HepG2 (cell line): Measurements from ENCODE around the gene ZNF48. TPM values are rescaled to one million over a fixed set of nuclear protein-coding genes. Genes with fewer than 3 reads are reported as not detected.

Experiments used
- CBX5 ChIP-seq: sonication (generic); formaldehyde crosslinking; IDR thresholded peaks from 2 replicates; pipeline ENCODE4 v1.4.0; 2020; ENCODE audit warnings: missing genetic modification reagents, borderline replicate concordance
- HDAC2 ChIP-seq: sonication (generic); formaldehyde crosslinking; IDR thresholded peaks from 2 replicates; pipeline ENCODE4 v1.4.0; 2020; ENCODE audit warnings: missing genetic modification reagents
- HNRNPUL1 ChIP-seq: fragments of 200-400 bp; formaldehyde crosslinking; IDR thresholded peaks from 2 replicates; pipeline ENCODE4 v1.6.1; 2017; ENCODE audit warnings: low read depth, mild to moderate bottlenecking, low read length, moderate library complexity
- KAT8 ChIP-seq: IDR thresholded peaks from 2 replicates; pipeline ENCODE4 v1.6.1; 2016; ENCODE audit warnings: missing genetic modification reagents, missing compliant biosample characterization
- MAFF ChIP-seq: IDR thresholded peaks from 2 replicates; pipeline ENCODE4 v1.6.1; 2011; ENCODE audit warnings: low read depth, low read length, improper control_type of control experiment
- NBN ChIP-seq: fragments of 450-650 bp; conservative IDR thresholded peaks from 2 replicates; pipeline ENCODE4 v1.6.1; 2017
- NFIC ChIP-seq: IDR thresholded peaks from 2 replicates; pipeline ENCODE4 v1.6.1; 2012; ENCODE audit warnings: mild to moderate bottlenecking, low read length, inconsistent platforms
- PAX8 ChIP-seq: sonication (generic); formaldehyde crosslinking; IDR thresholded peaks from 2 replicates; pipeline ENCODE4 v1.8.0; 2022; ENCODE audit warnings: mild to moderate bottlenecking, missing genetic modification reagents, borderline replicate concordance
- POLR2G ChIP-seq: fragments of 200-400 bp; formaldehyde crosslinking; IDR thresholded peaks from 2 replicates; pipeline ENCODE4 v1.6.1; 2018; ENCODE audit warnings: mild to moderate bottlenecking, low read depth, low read length, moderate library complexity
- SALL2 ChIP-seq: sonication (generic); formaldehyde crosslinking; IDR thresholded peaks from 2 replicates; pipeline ENCODE4 v1.8.1; 2023; ENCODE audit warnings: mild to moderate bottlenecking, missing genetic modification reagents, inconsistent platforms
- SAP130 ChIP-seq: IDR thresholded peaks from 2 replicates; pipeline ENCODE4 v1.6.1; 2016; ENCODE audit warnings: low read depth
- SIX4 ChIP-seq: sonication (generic); formaldehyde crosslinking; IDR thresholded peaks from 2 replicates; pipeline ENCODE4 v1.4.0; 2020; ENCODE audit warnings: missing genetic modification reagents
- SOX13 ChIP-seq, 3 experiments: fragments of 450-650 bp in 1 of 3; sonication (generic) in 1 of 3; formaldehyde crosslinking in 1 of 3; IDR thresholded peaks in 2 of 3; conservative IDR thresholded peaks in 1 of 3; 2 replicates each; pipeline versions ENCODE4 v1.5.0 to v1.6.1; 2016 to 2020; ENCODE audit warnings: antibody characterized with exemption in 1 of 3, mild to moderate bottlenecking in 1 of 3, missing compliant biosample characterization in 1 of 3, missing genetic modification reagents in 1 of 3, moderate library complexity in 1 of 3
- SP5 ChIP-seq: IDR thresholded peaks from 2 replicates; pipeline ENCODE4 v1.6.1; 2016; ENCODE audit warnings: low read depth, borderline replicate concordance
- SSRP1 ChIP-seq: IDR thresholded peaks from 2 replicates; pipeline ENCODE4 v1.6.1; 2016; ENCODE audit warnings: control low read depth
- TARDBP ChIP-seq: sonication (generic); formaldehyde crosslinking; IDR thresholded peaks from 2 replicates; pipeline ENCODE4 v1.8.0; 2022; ENCODE audit warnings: mild to moderate bottlenecking, missing genetic modification reagents
- ZNF124 ChIP-seq: sonication (generic); formaldehyde crosslinking; IDR thresholded peaks from 2 replicates; pipeline ENCODE4 v1.4.0; 2020; ENCODE audit warnings: missing genetic modification reagents
- ZNF354B ChIP-seq: sonication (generic); formaldehyde crosslinking; IDR thresholded peaks from 2 replicates; pipeline ENCODE4 v1.8.0; 2022; ENCODE audit warnings: mild to moderate bottlenecking, missing genetic modification reagents
- ZNF451 ChIP-seq: sonication (generic); formaldehyde crosslinking; IDR thresholded peaks from 2 replicates; pipeline ENCODE4 v1.5.0; 2020; ENCODE audit warnings: mild to moderate bottlenecking, missing genetic modification reagents
- ZNF567 ChIP-seq: sonication (generic); formaldehyde crosslinking; IDR thresholded peaks from 2 replicates; pipeline ENCODE4 v1.8.1; 2023; ENCODE audit warnings: mild to moderate bottlenecking, missing genetic modification reagents, borderline replicate concordance
- ZNF570 ChIP-seq: sonication (generic); formaldehyde crosslinking; IDR thresholded peaks from 2 replicates; pipeline ENCODE4 v1.4.0; 2020; ENCODE audit warnings: mild to moderate bottlenecking, missing genetic modification reagents, borderline replicate concordance
- ZNF703 ChIP-seq: sonication (generic); formaldehyde crosslinking; IDR thresholded peaks from 2 replicates; pipeline ENCODE4 v1.5.1; 2020; ENCODE audit warnings: missing genetic modification reagents, mild to moderate bottlenecking, moderate library complexity, borderline replicate concordance
- ZNF780A ChIP-seq: sonication (generic); formaldehyde crosslinking; IDR thresholded peaks from 2 replicates; pipeline ENCODE4 v1.8.0; 2022; ENCODE audit warnings: mild to moderate bottlenecking, missing genetic modification reagents, moderate library complexity
- ZNF782 ChIP-seq: sonication (generic); formaldehyde crosslinking; IDR thresholded peaks from 2 replicates; pipeline ENCODE4 v1.4.0; 2020; ENCODE audit warnings: missing genetic modification reagents, mild to moderate bottlenecking, borderline replicate concordance
- polyA plus RNA-seq, 8 experiments: library from polyadenylated mRNA; depleted of rRNA in 3 of 8; stranded (reverse) in 7 of 8; unstranded in 1 of 8; fragments of >200 nt; fragmentation: Illumina TruSeq in 4 of 8; extraction: Trizol in 4 of 8; gene quantifications; 2 replicates each; pipeline versions ENCODE4 v1.2.1 to v1.2.3, GENCODE V29; 2011 to 2016; ENCODE audit warnings: low read depth in 4 of 8, missing spikeins in 1 of 8, mixed read lengths in 1 of 8; ENCODE audit not compliant: insufficient read depth in 1 of 8
- total RNA-seq, 5 experiments: library from RNA; depleted of rRNA; stranded (reverse); fragments of >200 nt; fragmentation: Illumina TruSeq; extraction: Trizol; gene quantifications; 2 replicates each; pipeline ENCODE4 v1.2.3, GENCODE V29; 2016; ENCODE audit warnings: low read depth in 1 of 5
- TF ChIP-seq, protein P1 (sequence below): sonication (generic); formaldehyde crosslinking; IDR thresholded peaks from 2 replicates; pipeline ENCODE4 v1.5.1; 2020; ENCODE audit warnings: mild to moderate bottlenecking, missing genetic modification reagents, borderline replicate concordance
- TF ChIP-seq, protein P2 (sequence below): sonication (generic); formaldehyde crosslinking; IDR thresholded peaks from 2 replicates; pipeline ENCODE4 v1.4.0; 2020; ENCODE audit warnings: missing genetic modification reagents, borderline replicate concordance
- TF ChIP-seq, protein P3 (sequence below): IDR thresholded peaks from 2 replicates; pipeline ENCODE4 v1.6.1; 2016; ENCODE audit warnings: mild to moderate bottlenecking

Gene ZNF48
- total and polyA plus RNA-seq, 2 of the 13 experiments (the other 11 are each of a cell fraction or from before 2014, with no cell fraction given) = 9.9 to 12.3 TPM

DNA sequence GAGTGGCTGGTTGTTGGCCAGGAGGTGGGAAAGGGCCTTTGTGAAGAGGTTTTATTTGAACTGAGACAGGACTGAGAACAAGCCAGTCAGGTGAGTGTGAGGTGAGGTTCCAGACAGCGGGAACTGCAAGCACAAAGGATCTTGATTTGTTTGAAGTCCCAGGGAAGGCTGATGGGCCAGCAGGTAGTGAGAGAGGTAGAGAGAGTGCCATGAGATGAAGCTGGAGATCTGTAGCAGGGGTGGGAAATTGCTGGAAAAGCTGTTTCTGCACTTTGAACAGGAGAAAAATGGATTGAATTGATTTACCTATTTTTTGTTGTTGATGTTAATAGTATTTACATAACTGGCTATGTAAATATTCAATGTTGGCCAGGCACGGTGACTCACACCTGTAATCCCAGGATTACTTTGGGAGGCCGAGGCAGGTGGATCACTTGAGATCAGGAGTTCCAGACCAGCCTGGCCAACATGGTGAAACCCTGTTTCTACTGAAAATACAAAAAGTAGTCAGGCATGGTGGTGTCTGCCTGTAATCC lies 42.4 kb downstream of the ZNF48 start (continued):
- TF ChIP-seq, protein P1, sequence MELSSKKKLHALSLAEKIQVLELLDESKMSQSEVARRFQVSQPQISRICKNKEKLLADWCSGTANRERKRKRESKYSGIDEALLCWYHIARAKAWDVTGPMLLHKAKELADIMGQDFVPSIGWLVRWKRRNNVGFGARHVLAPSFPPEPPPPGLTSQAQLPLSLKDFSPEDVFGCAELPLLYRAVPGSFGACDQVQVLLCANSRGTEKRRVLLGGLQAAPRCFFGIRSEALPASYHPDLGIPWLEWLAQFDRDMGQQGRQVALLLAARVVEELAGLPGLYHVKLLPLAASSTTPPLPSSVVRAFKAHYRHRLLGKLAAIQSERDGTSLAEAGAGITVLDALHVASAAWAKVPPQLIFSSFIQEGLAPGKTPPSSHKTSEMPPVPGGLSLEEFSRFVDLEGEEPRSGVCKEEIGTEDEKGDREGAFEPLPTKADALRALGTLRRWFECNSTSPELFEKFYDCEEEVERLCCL (CRISPR knock-in tag) = 0 out of 2 replicates have a peak, but pooled peaks have one; percentile 45
- peak; percentile 40; the same call in 1 of the 2 replicates for TF ChIP-seq SOX13 (IDR thresholded peaks at IDR 0.05)
- TF ChIP-seq SOX13 (CRISPR knock-in tag; conservative IDR thresholded peaks at IDR 0.05 in 1 of 2, IDR thresholded peaks at IDR 0.05 in 1 of 2) = peak in 1 of 2 experiments; percentile 65; a peak in 2 of 4 replicates
- TF ChIP-seq TARDBP = no peak
- no peak for TF ChIP-seq ZNF451 (CRISPR knock-in tag)
- no peak for TF ChIP-seq CBX5 (CRISPR knock-in tag)
- TF ChIP-seq KAT8 = peak; percentile 38; the same call in 1 of the 2 replicates
- TF ChIP-seq ZNF124 (CRISPR knock-in tag) = no peak
- TF ChIP-seq SIX4 = no peak
- TF ChIP-seq MAFF = no peak
- TF ChIP-seq, protein P2, sequence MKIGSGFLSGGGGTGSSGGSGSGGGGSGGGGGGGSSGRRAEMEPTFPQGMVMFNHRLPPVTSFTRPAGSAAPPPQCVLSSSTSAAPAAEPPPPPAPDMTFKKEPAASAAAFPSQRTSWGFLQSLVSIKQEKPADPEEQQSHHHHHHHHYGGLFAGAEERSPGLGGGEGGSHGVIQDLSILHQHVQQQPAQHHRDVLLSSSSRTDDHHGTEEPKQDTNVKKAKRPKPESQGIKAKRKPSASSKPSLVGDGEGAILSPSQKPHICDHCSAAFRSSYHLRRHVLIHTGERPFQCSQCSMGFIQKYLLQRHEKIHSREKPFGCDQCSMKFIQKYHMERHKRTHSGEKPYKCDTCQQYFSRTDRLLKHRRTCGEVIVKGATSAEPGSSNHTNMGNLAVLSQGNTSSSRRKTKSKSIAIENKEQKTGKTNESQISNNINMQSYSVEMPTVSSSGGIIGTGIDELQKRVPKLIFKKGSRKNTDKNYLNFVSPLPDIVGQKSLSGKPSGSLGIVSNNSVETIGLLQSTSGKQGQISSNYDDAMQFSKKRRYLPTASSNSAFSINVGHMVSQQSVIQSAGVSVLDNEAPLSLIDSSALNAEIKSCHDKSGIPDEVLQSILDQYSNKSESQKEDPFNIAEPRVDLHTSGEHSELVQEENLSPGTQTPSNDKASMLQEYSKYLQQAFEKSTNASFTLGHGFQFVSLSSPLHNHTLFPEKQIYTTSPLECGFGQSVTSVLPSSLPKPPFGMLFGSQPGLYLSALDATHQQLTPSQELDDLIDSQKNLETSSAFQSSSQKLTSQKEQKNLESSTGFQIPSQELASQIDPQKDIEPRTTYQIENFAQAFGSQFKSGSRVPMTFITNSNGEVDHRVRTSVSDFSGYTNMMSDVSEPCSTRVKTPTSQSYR (CRISPR knock-in tag) = no peak
- TF ChIP-seq ZNF703 (CRISPR knock-in tag) = no peak
- TF ChIP-seq SP5 (CRISPR knock-in tag) = peak; percentile 18; the same call in 1 of the 2 replicates
- 0 out of 2 replicates have a peak, but pooled peaks have one; percentile 59 for TF ChIP-seq SSRP1 (CRISPR knock-in tag)
- no peak for TF ChIP-seq HNRNPUL1
- TF ChIP-seq ZNF354B (CRISPR knock-in tag) = no peak
- TF ChIP-seq POLR2G = no peak
- peak; percentile 34; the same call in 1 of the 2 replicates for TF ChIP-seq ZNF782 (CRISPR knock-in tag)
- no peak for TF ChIP-seq ZNF567
- TF ChIP-seq NFIC = peak; percentile 45; the same call in 1 of the 2 replicates
- TF ChIP-seq PAX8 (CRISPR knock-in tag) = no peak
- peak; percentile 74 for TF ChIP-seq HDAC2
- peak; percentile 53 for TF ChIP-seq SAP130 (CRISPR knock-in tag)
- TF ChIP-seq, protein P3, sequence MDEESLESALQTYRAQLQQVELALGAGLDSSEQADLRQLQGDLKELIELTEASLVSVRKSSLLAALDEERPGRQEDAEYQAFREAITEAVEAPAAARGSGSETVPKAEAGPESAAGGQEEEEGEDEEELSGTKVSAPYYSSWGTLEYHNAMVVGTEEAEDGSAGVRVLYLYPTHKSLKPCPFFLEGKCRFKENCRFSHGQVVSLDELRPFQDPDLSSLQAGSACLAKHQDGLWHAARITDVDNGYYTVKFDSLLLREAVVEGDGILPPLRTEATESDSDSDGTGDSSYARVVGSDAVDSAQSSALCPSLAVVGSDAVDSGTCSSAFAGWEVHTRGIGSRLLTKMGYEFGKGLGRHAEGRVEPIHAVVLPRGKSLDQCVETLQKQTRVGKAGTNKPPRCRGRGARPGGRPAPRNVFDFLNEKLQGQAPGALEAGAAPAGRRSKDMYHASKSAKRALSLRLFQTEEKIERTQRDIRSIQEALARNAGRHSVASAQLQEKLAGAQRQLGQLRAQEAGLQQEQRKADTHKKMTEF = peak; percentile 65
- no peak for TF ChIP-seq SALL2
- no peak for TF ChIP-seq NBN
- no peak for TF ChIP-seq ZNF570 (CRISPR knock-in tag)
- no peak for TF ChIP-seq ZNF780A
